Esophagus squamous epithelium (tissue), 4 donors: ENCODE data around the gene STK11.

Source experiments
- CTCF ChIP-seq, 6 experiments: fragments of 450-650 bp in 4 of 6; fragments of 200-600 bp in 2 of 6; sonication (generic) in 2 of 6; IDR thresholded peaks; one replicate each; pipeline ENCODE4 v1.5.1; 2016 to 2019; ENCODE audit warnings: antibody characterized with exemption in 6 of 6, mild to moderate bottlenecking in 4 of 6, moderate library complexity in 4 of 6
- POLR2A ChIP-seq, 4 donors: fragments of 450-650 bp; IDR thresholded peaks; one replicate each; pipeline ENCODE4 v1.6.1; 2017; ENCODE audit warnings: antibody characterized with exemption in 4 of 4, mild to moderate bottlenecking in 4 of 4, moderate library complexity in 3 of 4

- TF ChIP-seq POLR2A (IDR thresholded peaks at IDR 0.05) (no peak), CTCF (IDR thresholded peaks at IDR 0.05) (no peak)
Measured at GRCh38 chr19:1268226-1269064, 62.9 kb downstream of the STK11 start.
